GM19240 (cell line): ENCODE measurements around the gene NFKBIL1.
"Not testable (repeated sequence)": the region's sequence is repeated elsewhere in the genome, so short reads cannot be mapped to it uniquely, and the experiment has no call there.

Experiments
- DNase-seq: peaks from one replicate; pipeline ENCODE4 v3.0.0; 2011; ENCODE audit warnings: low spot score; ENCODE audit not compliant: insufficient read length

Gene NFKBIL1

GRCh38 chr6:31580438-31580740 lies 33.0 kb downstream of the NFKBIL1 start:
- no peak for DNase-seq

GRCh38 chr6:31580807-31581433 lies 33.5 kb downstream of the NFKBIL1 start:
- DNase-seq = no peak

- no peak for DNase-seq
Observed at GRCh38 chr6:31581434-31582229, 34.2 kb downstream of the NFKBIL1 start.

- DNase-seq = no peak
Observed at GRCh38 chr6:31582230-31582643, 34.8 kb downstream of the NFKBIL1 start, which contains the start of gene LTB. Gene LTB (minus strand): TSS chr6:31582424. CDS start chr6:31582417, 7 bp downstream.

GRCh38 chr6:31585491-31585890 lies 38.1 kb downstream of the NFKBIL1 start:
- DNase-seq = no peak

- DNase-seq = no peak
Observed at GRCh38 chr6:31586008-31586407, 38.6 kb downstream of the NFKBIL1 start, which contains the start of gene LST1. Gene LST1 (plus strand): TSS chr6:31586277. CDS start chr6:31587300, 1,023 bp downstream.

- DNase-seq = no peak
Observed at GRCh38 chr6:31586599-31587281, 39.3 kb downstream of the NFKBIL1 start.

DNA sequence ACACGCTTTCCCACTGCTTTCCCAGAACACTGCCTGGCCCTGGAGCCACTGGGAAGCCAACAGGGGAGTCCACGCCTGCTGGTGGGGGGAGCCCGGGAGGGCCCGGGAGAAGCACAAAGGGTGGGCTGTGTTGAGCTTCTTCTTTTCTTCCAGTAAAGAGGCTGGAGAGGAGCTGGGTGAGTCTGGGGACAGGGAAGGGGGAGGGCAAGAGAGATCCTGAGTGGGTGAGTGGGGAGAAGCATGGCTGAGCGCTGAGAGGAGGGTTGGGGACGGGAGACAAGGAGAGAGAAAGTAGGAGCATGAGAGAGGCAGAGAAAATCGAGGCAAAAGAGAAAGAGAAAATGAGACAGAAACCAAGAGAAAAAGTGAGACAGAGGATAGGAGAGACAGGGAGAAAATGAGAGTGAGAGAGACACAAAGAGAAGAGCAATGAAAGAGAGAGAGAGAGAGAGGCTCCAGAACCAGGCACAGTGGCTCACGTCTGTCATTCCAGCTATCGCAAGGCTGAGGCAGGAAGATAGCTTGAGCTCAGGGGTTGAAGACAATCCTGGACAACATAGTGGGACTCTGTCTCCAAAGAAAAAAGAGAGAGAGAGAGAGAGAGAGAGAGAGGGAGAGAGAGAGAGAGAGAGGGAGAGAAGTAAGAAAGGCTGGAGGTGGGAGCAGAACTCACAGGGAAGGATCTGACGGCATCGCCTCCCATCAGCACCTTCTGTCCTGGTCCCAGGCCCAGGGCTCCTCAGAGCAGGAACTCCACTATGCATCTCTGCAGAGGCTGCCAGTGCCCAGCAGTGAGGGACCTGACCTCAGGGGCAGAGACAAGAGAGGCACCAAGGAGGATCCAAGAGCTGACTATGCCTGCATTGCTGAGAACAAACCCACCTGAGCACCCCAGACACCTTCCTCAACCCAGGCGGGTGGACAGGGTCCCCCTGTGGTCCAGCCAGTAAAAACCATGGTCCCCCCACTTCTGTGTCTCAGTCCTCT lies 40.7 kb downstream of the NFKBIL1 start:
- no peak for DNase-seq

- no peak for DNase-seq
Observed at GRCh38 chr6:31588871-31589650, 41.7 kb downstream of the NFKBIL1 start.

DNA sequence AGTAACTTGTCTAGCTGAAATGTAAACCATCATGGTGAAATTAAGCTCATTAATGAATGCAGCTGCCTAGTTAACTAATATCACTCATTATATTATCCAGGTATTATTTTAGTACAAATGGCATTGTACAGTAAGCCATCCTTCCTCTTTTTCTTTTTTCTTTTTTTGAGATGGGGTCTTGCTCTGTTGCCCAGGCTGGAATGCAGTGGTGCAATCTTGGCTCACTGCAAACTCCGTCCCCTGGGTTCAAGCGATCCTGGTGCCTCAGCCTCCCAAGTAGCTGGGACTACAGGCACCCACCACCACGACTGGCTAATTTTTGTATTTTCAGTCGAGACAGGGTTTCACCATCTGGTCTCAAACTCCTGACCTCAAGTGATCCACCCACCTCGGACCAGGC lies 43.3 kb downstream of the NFKBIL1 start:
- DNase-seq = not testable (repeated sequence)

GRCh38 chr6:31592396-31592771 lies 45.0 kb downstream of the NFKBIL1 start:
- no peak for DNase-seq

GRCh38 chr6:31597006-31597405 lies 49.6 kb downstream of the NFKBIL1 start:
- DNase-seq = peak; percentile 53

- no peak for DNase-seq
Observed at GRCh38 chr6:31607317-31607716, 59.9 kb downstream of the NFKBIL1 start.
